HG03575 (cell line): ENCODE data around the gene CHRNE.
"Not testable (repeated sequence)": the region's sequence is repeated elsewhere in the genome, so short reads cannot be mapped to it uniquely, and the experiment has no call there.

Source experiments
- ATAC-seq: cut with Tn5 transposase; IDR thresholded peaks from one replicate; pipeline ENCODE4 v1.9.1; 2021; ENCODE audit not compliant: unreplicated experiment, insufficient number of reproducible peaks, low FRiP score; ENCODE audit errors: extremely low read depth

The CHRNE gene

DNA sequence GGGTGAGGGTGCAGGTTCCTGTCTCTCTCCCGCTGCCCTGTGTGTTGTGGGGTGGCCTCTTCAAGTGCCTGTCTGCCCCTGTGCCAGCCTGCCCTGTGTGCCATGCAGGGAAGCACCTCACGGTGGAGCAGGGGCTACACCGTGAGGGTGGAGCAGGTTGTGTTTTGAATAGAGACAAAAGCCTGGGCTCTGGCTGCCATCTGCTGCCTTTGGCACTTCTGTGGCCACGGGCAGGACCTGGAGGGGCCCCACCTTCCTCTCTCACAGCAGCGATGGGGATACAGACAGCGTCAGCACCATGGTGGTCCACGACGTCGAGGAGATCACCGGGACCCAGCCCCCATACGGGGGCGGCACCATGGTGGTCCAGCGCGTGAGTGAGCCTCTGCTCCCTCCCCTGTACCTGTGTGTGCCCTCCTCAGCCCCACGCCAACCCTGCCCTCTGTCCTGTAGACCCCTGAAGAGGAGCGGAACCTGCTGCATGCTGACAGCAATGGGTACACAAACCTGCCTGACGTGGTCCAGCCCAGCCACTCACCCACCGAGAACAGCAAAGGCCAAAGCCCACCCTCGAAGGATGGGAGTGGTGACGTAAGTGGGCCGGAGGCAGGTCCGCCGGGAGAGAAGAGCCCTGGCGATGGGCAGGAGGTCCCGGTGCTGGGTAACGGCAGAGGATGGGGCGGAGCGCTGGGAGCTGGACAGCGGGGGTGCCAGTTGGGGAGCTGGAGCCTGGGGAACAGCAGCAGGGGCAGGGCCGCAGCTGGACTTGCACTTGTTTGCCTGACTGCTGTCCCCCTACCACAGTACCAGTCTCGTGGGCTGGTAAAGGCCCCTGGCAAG, 9.0 kb downstream of the CHRNE start:
- no peak for ATAC-seq

DNA sequence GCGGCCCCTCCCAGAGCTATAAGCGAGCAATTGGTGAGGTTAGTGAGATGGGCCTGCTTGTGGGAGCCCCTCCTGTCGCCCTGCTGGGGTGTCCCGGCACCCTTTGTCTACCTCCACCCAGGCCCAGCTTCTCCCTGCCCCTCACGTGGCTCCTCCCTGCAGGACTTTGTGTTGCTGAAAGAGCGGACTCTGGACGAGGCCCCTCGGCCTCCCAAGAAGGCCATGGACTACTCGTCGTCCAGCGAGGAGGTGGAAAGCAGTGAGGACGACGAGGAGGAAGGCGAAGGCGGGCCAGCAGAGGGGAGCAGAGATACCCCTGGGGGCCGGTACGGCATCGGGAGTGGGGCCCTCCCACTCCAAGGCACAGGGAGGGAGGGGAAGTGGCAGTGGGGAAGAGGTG, 9.6 kb downstream of the CHRNE start:
- no peak for ATAC-seq

GRCh38 chr17:4892499-4893221, 10.2 kb downstream of the CHRNE start:
- ATAC-seq = no peak

DNA sequence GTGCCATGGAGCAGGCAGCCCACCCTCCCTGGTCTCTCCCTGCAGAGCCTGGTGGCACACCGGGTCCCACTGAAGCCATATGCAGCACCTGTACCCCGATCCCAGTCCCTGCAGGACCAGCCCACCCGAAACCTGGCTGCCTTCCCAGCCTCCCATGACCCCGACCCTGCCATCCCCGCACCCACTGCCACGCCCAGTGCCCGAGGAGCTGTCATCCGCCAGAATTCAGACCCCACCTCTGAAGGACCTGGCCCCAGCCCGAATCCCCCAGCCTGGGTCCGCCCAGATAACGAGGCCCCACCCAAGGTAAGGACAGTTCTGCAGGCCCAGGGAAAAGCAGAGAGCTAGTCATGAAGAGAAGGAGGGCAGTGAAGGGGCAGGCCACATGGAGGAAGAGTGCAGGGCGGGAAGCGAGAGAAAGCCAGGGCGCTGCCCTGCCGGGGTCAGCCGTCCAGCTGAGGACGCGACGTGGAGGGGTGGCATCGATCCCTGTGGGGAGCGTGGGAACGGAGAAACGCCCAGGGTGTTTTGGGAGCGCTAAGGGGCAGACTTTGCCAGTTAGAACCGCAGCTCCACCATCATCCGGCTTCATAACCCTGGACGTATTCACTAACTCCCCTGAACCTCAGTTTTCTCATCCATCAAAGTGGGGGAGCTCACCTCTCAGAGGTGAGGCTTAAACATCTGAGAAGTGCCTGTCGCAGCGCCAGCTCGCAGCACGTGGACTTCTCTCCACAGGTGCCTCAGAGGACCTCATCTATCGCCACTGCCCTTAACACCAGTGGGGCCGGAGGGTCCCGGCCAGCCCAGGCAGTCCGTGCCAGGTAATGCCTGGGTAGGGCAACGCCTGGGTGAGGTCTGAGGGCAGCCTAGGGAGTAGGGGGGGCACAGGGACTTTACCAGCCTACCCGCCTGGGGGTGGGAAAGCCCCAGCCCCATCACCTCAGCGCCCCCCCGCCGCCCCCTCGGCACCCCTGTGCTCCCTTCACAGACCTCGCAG, 11.2 kb downstream of the CHRNE start:
- ATAC-seq = no peak

DNA sequence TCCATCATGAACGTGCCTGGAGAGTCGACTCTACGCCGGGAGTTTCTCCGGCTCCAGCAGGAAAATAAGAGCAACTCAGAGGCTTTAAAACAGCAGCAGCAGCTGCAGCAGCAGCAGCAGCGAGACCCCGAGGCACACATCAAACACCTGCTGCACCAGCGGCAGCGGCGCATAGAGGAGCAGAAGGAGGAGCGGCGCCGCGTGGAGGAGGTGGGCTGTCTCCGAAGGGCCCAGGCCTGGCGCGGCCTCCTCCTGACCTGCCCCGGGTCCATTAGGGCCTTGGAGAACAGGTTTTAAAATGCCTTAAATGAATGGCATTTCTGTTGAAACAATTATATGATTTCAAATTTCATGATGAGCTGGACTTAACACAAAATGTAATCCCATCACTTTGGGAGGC, 15.3 kb downstream of the CHRNE start:
- ATAC-seq = no peak

DNA sequence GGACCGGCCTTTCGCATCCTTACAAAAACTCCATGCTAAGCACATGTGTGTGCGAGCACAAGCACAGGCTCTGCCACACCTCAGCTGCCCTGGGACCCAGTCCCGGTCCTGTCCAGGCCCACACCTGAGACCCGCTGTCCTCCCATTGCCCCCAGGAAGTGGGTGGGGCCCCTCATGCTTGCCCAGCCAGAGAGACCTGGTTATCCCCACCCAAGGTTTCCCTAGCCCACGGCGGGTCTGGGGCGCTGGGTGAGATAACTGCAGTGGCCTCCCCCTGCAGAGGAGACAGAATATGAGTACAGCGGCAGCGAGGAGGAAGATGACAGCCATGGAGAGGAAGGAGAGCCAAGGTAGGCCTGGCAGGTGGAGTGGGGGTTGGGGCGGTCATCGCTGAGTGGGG, 16.1 kb downstream of the CHRNE start:
- ATAC-seq = no peak

DNA sequence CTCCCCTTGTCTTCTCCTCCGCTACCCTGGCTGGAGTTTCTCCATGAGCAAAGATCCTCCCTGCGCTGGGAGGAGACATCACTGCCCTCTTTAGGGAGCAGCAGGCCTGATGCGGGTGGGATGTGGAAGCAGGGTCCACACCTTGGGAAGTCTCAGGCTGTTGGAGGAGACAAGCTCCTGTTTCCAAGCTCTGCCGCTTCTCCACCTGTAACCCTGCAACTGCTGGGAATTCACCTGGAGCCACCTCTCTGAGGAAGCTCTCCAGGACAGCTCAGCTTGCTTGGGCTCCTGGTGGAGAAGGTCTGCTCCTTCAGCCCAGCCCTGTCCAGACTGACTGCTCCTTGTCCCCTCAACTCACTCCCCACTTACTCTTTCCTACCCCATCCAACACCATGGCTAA, 18.4 kb downstream of the CHRNE start:
- no peak for ATAC-seq

DNA sequence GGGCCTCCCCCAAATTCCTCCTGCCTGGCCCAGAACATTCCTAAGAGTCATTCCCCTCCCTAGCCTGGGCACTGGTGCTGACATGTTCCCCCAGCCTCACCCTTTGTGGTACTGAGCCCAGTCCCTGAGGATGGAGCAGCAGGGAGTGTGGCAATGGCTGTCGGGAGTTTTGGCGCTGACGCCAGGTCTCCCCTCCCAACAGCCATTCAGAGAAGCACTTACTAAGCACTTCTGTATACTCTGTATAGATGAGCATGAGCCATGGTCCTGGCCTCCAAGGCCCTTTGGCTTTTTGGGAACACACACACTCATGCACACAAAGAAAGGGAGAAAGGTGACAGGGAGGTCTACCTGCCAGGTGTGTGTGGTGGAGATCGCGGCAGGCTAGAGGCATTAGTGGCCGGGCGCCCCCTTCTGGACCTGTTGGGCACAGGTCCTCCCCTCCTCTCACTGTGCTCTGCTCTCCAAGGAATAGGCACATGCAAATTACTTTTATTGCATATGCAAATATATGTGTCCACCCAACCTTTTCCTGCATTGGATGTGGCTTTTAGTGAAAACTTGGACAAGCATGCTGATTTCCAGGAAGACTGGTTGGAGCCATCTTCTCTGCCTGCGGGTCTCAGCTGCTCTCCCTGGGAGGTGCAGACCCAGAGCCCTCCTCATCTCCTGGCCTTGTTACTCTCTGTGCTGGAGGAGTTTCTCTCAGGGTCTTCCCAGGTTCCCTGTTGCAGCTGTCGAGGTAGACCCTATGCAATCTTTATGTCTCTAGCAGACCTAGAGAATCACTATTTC, 20.9 kb downstream of the CHRNE start:
- no peak for ATAC-seq

DNA sequence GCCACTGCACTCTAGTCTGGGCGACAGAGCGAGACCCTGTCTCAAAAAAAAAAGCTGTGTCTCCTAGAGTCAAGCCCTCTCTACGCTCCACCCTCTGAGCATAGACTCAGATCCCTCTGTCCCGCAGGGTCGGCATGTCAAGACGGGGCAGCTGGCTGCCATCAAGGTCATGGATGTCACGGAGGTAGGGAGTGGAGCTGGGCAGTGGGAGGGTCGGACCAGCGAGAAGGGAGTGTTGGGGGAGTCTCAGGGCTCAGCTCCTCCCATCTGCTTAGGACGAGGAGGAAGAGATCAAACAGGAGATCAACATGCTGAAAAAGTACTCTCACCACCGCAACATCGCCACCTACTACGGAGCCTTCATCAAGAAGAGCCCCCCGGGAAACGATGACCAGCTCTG, 22.0 kb downstream of the CHRNE start:
- no peak for ATAC-seq

- ATAC-seq = no peak
Observed at GRCh38 chr17:4879601-4880000, 23.3 kb downstream of the CHRNE start.

DNA sequence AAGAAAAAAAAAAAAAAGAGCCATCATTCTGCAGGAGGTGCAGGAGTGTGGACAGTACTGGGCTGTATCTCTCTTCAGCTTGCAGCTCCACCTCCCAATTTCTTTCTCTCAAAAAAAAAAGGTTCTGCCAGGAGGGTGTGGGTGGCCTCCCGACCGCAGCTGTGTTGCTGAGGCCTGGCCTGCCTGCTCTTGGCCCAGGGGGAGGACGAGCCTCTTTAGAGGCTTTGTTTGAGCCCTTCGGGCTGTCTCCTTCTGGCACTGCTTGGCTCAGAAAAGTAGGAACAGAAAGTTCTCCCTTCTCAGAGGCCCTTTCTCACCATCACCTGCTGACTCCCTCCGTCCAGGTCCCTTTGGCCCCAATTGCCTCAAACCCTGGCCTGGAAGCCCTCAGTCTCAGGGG, 25.8 kb downstream of the CHRNE start:
- no peak for ATAC-seq

- ATAC-seq = no peak
Observed at GRCh38 chr17:4872786-4873185, 30.1 kb downstream of the CHRNE start.

- ATAC-seq = no peak
Observed at GRCh38 chr17:4870855-4871254, 32.0 kb downstream of the CHRNE start.

GRCh38 chr17:4869058-4869998, 33.6 kb downstream of the CHRNE start:
- ATAC-seq = not testable (repeated sequence)

- ATAC-seq = not testable (repeated sequence)
Observed at GRCh38 chr17:4867535-4867934, 35.4 kb downstream of the CHRNE start.

DNA sequence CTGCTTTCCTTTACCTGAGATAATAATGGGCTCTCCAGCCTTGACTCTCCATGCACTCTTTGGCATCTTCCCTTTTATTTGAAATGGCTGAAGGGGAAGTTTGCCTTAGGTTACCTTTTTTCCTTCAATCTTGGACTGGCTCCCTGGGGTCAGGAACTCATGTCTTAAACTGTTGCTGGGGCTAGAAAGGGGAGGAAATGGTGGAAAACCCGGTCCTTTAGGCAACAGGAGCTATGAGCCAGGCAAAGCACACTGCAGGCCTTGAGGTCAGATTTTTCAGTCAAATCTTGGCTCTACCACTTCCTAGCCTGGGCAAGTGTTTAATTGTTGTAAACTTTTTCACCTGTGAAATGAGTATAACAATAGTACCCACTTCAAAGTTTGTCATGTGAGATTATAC, 39.6 kb downstream of the CHRNE start:
- no peak for ATAC-seq

DNA sequence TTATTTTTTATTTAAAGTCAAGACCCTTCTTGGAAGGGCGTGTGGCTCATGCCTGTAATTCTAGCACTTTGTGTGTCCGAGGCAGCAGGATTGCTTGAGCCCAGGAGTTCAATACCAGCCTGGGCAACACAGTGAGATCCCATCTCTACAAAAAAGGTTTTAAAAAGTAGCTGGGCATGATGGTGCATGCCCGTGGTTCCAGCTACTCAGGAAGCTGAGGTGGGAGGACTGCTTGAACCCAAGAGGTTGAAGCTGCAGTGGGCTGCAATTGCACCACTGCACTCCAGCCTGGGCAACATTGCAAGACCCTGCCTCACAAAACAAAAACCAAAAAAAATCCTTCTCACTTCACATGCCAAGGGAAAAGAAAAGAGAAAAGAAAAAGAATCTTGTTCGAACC, 40.2 kb downstream of the CHRNE start:
- ATAC-seq = no peak

DNA sequence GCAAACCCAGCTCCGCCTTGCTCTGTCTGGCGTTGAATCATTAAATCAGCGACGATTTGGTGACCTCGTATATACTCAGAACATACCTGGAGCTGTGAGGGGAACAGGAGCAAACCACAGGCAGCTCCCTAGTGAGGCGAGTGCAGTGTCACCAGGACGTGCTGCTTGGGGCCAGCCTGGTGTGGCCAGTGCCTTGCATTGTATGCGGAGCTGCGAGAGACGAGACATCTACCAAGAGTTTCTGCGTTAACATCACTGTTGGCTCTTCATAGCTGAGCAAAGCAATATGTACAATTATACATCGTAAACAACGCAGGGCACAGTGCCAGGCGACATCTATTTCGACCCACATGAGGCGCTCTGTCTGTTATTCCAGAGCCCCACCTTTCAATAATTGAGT, 41.8 kb downstream of the CHRNE start:
- no peak for ATAC-seq
